ENCODE measurements around the gene DPP6. TPM values are rescaled to one million over a fixed set of nuclear protein-coding genes. Genes with fewer than 3 reads are reported as not detected.

The DPP6 gene
- total and polyA plus RNA-seq, 11 donors, result 0.05 to 2.9 (median 0.11) TPM; not detected in 3

GRCh38 chr7:154577141-154577873 is 525.1 kb downstream of the DPP6 start:
- 72 to 82% (median 76%) methylated on average over 10 of the region's 10 CpGs for WGBS, 4 donors
- no peaks in the 10 kb centered on the region for H3K36me3 ChIP-seq
- H3K27me3 ChIP-seq, result no peaks in the 10 kb centered on the region
- ATAC-seq, result no peak
- H3K4me3 ChIP-seq, result no peak overlapping the region
- TF ChIP-seq CTCF (IDR thresholded peaks at IDR 0.05) (no peak), POLR2A (IDR thresholded peaks at IDR 0.05) (no peak)
- intact Hi-C loops (cut with DNase I), result no loop called here
- H3K27ac ChIP-seq, result no peak overlapping the region
- no peaks in the 10 kb centered on the region for H3K4me1 ChIP-seq
- no peaks in the 10 kb centered on the region for H3K9me3 ChIP-seq
- no peak for DNase-seq

- Histone ChIP-seq H3K9me3 (no peaks in the 10 kb centered on the region), H3K4me3 (no peak overlapping the region), H3K27me3 (no peaks in the 10 kb centered on the region), H3K36me3 (no peaks in the 10 kb centered on the region), H3K4me1 (no peaks in the 10 kb centered on the region), H3K27ac (no peak overlapping the region)
- intact Hi-C loops (cut with DNase I), result no loop called here
- WGBS, 4 donors, result 84 to 88% (median 88%) methylated on average over 5 to 6 of the region's 6 CpGs
- DNase-seq (no peak), ATAC-seq (no peak)
- no peak for TF ChIP-seq POLR2A (IDR thresholded peaks at IDR 0.05)
- no peak for TF ChIP-seq CTCF (IDR thresholded peaks at IDR 0.05)
Measured at GRCh38 chr7:154578336-154578735, 526.1 kb downstream of the DPP6 start.

GRCh38 chr7:154579711-154580110 is 527.5 kb downstream of the DPP6 start:
- WGBS, 4 donors, result 83 to 90% (median 87%) methylated on average over 9 of the region's 9 CpGs
- H3K4me1 ChIP-seq, result no peaks in the 10 kb centered on the region
- DNase-seq, result no peak
- no peaks in the 10 kb centered on the region for H3K27me3 ChIP-seq
- H3K27ac ChIP-seq, result no peak overlapping the region
- H3K4me3 ChIP-seq, result no peak overlapping the region
- ATAC-seq, result no peak
- H3K36me3 ChIP-seq, result no peaks in the 10 kb centered on the region
- intact Hi-C loops (cut with DNase I), result no loop called here
- TF ChIP-seq CTCF (IDR thresholded peaks at IDR 0.05) (no peak), POLR2A (IDR thresholded peaks at IDR 0.05) (no peak)
- H3K9me3 ChIP-seq, result no peaks in the 10 kb centered on the region

- H3K4me1 ChIP-seq, result no peaks in the 10 kb centered on the region
- no peak overlapping the region for H3K27ac ChIP-seq
- no peaks in the 10 kb centered on the region for H3K9me3 ChIP-seq
- TF ChIP-seq POLR2A (IDR thresholded peaks at IDR 0.05), result no peak
- TF ChIP-seq CTCF (IDR thresholded peaks at IDR 0.05), result no peak
- no peak for DNase-seq
- H3K4me3 ChIP-seq, result no peak overlapping the region
- H3K27me3 ChIP-seq, result no peaks in the 10 kb centered on the region
- ATAC-seq, result no peak
- H3K36me3 ChIP-seq, result no peaks in the 10 kb centered on the region
- WGBS, 4 donors, result 78 to 84% (median 79%) methylated on average over 10 of the region's 10 CpGs
- intact Hi-C loops (cut with DNase I), result no loop called here
Measured at GRCh38 chr7:154581251-154581890, 529.2 kb downstream of the DPP6 start.

Data from heart left ventricle (tissue), 16 donors.